ENCODE measurements around the gene KRT27.

The KRT27 gene

DNA sequence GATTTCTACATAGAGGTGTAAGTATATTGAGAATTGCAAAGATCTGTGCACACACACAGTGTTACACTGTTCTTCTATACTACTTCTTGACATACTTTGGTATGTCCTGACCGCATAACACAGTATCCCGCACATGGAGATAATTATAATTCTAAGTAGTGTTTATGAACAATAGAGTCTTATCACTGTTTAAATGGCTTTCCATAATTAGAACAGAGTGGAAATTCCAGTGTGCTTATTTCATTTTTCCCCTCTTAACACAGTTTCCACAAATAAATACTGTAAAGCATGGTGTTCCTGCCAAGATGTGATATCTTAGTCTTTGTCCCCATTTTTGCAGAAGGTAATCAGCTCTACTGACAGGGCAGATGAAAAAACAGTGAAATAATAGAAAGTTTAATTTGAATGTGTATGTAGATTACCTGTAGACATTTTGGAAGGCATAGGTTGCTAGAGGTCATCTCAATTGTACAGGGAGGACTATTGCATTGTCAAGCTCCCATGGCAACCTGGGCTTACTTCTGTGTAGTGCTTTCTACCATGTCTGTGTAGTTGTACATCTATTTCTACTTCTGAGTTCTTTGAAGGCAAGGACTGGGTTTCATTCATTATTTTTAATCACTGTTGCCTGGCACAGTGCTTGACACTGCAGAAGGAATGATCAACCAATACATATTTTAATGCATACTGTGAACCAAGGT is 27.5 kb upstream of the KRT27 start:
- no peak for DNase-seq

DNA sequence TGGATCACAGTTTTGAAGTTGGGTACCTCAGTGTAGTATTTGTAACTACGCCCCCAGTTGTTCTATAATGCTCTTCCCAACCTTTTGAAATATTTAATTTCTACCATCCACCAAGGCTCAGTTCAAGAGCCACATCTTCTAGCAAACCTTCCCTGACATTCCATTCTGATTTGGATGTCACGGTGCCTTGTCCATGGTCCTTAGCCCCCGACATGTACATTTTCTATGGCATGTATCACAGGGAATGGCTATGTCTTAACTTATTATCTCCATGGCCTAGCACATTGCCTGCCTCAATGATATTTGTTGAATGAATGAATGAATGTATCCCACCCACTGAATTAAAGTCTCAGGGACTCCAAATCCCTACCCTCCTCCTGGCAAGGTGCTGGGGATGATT is 23.8 kb upstream of the KRT27 start:
- DNase-seq: no peak

DNA sequence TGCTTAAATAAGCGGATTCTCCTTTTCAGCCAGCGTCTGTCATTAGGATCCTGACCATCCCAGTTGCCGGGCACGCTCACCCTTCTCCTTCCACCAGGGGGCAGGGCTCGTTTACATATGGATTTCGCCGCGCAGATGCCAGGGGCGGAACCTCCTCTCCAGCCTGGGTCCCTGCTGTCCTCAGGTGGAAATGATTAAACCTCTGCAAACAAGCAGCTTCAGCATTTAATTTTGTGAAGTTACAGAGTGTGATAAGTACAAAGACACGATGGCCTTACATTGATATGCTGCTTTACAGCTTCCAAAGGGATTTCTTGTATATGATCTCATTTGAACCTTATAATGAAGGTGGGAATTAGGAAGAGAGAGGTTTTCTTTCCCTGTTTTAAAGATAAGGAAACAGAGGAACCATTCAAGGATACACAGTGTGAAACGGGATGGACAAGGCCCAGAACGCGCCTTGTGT is 21.3 kb upstream of the KRT27 start:
- peak; percentile 84 to 86 for DNase-seq

DNA sequence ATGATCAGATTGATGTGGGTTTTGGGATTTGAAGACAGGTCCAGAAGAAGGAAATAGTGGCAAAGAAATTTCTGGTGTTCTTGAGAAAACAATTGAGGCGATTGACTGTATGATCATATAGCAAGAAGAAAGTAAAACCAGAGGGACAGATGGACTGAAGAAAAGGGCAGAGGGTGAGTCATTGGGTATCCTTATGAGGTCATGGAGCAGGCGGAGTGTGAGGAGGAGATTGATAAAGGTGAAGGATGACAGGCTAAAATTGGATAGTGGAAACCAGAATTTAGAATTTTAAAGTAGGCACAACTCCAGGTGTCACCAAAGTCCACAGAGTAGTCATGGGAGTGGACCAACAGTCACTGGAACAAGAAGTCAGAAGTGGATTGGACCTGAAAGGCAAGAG is 18.8 kb upstream of the KRT27 start:
- no peak for DNase-seq

DNA sequence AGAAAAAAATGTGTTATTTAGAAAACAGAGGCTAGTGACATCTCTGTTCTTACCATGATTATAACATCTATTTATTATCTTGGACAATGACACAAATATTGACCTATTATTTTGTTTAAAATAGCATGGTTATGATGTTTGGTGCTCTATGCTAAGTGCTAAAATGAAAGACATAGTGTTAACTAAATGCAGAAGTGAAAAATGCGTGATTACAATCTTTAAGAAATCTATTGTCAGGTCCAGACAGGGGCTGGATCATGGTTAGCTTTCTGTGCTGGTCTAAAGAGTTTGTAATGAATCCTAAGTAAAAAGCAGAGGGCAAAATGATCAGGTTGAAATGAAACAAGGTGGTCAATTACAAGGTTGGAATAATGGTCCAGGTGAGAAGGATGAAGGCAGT is 18.0 kb upstream of the KRT27 start:
- DNase-seq: no peak

DNA sequence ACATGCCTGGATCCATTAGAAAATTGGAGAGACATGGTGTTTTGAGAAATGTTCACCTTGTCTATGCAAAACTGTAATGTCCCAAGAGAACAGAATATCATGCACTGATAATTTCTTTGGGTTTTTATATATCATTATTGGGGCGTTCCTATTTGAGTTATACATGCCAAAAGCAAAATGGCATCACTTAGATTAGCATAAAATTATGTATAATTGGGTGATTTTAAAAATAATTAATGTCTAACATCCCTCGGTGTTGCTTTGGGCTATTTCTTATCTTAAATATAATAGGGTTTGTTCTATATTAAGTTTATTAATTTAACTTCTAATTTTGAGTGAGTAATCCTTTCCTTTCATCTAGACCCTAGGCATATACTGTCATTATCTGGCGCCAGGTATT is 17.5 kb upstream of the KRT27 start, which contains the start of gene KRT28:
KRT28 (minus strand) TSS at position 101 of the 400 bp plus-strand sequence; CDS start at position 35, 66 bp downstream.
- no peak for DNase-seq

DNA sequence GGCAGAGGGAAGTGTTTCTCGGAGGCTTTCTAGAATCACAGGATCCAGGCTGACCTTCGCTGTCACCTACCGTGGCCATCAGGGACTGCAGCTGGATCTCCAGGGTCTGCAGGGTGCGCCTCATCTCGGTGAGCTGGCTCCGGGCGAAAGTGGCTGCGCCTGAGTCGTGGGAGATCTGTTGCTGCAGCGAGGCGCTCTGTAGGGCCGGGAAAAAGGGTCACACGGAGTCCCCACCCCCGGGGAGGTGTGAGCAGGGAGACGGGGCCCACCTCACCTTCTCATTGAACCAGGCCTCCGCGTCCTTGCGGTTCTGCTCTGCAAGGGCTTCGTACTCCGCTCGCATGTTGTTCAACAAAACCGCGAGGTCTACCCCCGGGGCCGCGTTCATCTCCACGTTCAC is 14.5 kb upstream of the KRT27 start:
- DNase-seq: no peak

DNA sequence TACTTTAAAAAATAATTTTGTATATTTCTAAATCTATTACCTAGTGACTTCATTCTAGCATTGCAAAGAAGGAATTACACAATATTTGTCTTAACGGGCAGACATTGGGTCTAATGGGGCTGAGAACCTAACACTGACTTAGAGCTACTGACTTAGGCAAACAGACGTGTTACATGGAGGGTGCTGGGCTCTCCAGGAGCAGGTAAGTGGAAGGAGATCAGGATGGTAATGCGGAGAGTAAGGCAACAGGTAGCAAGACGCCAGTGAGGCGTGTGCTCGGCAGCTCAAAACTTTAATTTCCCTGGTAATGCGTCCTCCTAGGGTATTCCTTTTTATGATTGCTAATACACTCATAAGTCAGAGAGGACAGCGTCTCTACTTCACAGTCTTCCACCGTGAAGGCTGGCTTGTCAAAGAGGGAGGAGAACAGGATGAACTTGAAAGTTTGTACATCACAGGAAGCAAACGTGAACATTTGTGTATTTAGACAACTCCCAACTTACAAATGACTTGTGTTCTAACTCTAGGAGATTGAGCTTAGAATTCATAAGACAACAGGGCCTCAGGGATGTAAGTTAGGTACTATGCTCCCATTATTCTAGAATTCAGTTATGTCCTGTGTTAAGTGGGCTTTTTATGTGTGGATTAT is 12.8 kb upstream of the KRT27 start:
- DNase-seq: no peak

DNA sequence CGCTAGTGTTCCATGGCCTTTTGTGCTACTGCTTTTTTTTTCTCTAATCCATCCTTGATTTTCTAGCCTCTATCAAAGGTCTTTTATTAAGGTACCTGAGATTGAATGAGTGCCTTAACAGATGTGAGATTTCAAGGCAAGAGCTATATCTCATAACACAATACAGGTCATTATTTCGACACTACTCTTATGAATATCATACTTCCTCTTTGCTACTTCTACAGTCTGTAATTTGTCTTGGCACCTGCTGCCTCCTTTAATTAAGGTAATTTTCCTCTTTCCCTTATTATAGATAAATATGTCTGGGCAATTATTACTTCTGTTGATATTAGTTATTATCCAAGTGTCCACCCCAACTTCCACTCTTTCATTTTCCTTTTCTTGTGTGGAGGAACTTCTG is 12.1 kb upstream of the KRT27 start:
- DNase-seq: no peak

DNA sequence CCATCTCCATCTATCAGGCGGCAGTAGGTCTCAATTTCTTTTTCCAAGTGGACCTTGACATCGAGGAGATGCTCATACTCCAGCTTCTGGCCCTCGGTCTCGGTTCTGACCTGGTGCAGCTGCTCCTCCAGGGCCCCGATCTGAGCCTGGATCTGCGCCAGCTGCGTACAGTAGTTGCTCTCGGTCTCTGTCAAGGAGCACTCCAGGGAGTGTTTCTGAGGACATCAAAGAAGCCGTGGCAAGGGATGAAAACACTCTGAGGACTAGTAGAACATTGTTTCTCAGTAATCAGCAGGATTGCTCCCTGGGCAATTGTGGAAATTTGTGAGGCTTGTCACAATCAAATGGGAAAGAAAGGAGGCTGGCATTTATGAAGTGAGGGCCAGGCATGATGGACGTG is 11.5 kb upstream of the KRT27 start:
- no peak for DNase-seq

DNA sequence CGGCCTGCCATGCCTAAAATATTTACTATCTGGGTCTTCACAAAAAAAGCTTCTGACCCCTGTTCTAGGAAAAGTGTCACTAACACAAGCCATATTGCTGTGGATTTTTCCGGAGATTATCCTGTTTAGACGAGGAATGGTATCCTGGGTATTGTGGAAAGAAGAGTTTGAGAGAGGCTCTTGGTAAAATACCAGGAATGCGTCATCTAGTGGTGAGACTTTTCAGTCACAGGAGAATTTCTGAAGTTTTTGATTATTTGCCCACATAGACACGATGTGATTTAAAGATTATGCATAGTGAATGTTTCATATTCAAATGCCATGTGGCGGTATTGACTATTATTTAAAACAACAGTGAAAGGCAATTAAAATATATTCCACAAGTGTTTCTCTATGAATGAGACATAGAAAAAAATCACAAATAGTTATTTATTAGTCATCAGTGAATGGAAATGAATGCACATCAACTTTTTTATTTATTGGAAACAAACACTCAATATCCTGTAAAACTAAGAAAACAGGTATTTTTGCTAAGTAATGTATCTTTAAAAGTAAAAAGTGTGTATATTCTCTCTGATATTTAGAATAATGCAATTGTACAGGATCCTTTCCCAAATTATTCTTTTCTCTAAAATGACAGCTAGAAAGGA is 9.6 kb upstream of the KRT27 start:
- no peak for DNase-seq

DNA sequence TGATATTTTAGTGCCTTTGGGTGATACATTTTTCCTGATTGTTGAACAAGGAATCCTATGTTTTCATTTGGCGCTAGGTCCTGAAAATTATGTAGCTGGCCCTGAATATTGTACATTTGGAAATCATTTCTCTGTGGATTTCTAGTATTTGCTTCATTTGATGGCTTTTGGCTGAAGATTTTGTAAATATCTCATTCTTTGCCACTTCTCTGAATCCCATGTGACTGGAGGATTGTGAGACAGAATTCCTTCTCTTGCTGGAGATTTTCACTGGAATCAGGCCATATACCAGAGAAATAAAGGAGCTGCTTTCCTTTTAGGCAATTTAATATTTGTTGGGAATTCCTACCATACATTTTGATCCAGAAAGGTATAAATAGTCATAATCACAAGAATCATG is 8.8 kb upstream of the KRT27 start:
- DNase-seq: no peak

DNA sequence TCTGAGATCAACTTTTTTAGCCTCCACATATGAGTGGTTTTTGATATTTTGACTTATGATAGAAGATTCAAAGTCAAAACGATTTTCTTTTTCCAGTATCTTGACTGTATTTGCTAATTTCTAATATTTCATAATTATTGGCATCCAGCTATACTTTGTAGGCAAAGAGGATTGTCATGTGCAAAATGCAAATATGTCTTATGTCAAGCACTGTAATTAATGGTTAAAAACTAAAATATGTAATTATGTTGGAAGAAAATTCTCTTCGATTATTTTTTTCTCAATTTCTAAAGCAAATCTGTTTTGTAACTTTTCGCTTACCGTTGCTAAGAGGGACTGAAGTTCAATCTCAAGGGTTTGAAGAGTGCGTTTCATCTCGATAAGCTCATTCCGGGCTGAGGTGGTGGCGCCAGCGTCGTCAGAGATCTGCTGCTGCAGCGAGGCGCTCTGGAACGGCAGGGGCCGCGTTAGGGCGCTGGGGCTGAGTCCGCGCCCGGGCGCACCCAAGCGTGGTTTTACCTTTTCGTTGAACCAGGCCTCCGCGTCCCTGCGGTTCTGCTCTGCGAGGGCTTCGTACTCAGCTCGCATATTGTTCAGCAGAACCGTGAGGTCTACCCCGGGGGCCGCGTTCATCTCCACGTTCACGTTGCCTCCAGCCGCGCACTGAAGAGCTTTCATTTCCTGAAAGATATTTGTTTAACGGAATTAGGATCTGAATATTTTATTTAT is 3.0 kb downstream of the KRT27 start:
- peak in 1 of 2 experiments; percentile 43 for DNase-seq

DNA sequence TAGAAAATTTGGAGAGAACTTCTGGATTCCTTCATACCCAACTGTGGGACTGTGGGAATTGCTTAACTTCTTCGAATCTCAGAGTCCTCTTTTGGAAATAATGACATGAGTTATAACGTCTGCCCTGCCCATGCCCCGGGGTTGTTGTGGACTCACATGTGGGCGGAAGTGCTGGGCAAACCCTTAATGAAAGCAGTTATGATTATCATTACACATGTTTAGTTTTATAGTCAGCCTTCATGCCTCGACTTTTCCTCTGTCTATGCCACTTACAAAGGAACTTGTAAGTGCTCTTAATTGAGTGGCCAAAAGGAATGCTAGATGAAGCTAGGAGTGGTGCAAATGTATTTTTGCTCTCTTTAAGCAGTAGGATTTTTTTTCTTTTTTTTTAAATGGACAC is 3.9 kb downstream of the KRT27 start:
- no peak for DNase-seq

DNA sequence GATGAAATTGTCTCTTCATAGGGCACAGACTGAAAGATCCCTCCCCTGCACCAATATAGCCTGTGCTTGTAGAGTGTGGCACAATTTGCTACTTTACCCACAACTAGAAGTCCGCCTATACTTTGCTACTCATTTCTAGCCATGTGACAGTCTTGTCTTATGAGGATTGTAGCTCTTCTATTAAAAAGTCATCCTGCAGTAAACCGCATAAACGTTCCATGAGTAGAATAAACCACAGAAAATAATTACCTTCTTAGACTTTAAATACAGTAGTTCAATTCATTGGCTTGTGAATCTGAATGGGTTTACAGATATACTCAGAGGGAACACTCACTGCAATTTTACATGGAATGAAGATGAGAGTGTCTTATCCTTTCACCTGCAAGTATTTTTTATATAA is 4.4 kb downstream of the KRT27 start:
- no peak for DNase-seq

DNA sequence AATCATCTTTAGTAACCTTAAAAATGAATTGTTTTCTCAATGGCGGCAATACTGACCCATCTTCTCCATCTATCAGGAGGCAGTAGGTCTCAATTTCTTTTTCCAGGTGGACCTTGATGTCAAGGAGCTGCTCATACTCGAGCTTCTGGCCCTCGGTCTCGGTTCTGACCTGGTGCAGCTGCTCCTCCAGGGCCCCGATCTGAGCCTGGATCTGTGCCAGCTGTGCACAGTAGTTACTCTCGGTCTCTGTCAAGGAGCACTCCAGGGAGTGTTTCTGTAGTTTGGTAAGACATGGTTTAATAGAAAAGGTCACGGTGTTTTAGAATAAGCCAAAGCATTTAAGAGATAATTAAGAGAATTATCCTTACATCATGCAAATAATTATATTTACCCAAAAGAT is 4.9 kb downstream of the KRT27 start:
- no peak for DNase-seq

DNA sequence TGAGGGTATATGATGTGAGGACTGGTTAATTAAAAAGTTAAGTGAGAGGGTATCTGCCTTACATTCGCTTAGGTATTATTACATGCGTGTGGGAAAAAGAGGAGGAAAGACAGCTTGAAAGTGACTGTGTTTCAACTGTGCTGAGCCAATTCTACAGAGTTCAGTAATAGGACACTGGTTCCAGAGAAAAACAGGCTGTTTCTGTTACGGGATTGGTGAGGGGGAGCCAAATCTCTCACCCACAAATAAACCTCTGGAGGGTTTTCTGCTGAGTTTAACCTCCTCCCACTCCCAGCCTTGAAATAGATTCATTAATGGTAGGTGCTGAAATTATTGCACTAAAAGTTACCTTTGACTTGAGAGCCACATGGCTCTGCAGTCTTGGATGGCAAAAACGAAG is 6.4 kb downstream of the KRT27 start:
- no peak for DNase-seq

DNA sequence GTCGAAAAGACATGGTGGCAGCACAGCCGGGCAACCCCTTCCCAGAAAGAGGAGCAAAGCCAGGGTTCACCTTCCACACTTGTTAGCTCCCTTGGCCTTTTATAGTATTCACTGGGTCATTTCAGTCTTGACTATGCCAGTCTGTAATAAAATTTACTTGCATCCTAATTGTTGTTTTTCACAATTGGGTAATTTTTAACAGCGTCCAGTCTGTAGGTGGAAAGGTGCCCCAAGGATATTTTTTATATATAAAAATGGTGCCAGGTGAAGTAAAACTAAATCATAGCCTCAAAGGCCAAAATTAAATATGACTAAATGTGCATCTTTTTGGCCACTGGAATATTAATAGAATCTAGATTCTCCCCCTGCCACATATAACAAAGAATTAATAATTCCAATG is 10.2 kb downstream of the KRT27 start, which contains the start of gene KRT26:
KRT26 (minus strand) TSS at position 101 of the 400 bp plus-strand sequence; CDS start at position 13, 88 bp downstream.
- DNase-seq: no peak

DNA sequence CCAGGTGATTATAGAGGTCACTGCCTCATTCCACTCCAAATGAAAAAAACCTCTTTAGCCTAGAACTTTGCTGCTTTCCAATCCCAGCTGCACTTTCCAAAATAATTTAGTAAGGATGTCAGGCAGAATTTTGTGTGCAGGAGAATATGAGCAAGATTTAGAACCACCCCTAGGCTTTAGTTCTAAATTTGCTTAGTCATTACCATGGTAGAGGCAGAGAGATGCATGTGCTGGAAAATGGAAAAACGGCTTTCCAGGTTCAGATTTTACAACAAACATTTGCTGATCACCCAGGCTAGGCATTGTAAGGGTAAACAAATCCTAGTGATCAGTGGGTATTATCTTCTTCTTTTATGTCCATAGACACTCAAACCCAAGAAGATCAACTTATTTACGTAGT is 16.7 kb downstream of the KRT27 start:
- DNase-seq: no peak

DNA sequence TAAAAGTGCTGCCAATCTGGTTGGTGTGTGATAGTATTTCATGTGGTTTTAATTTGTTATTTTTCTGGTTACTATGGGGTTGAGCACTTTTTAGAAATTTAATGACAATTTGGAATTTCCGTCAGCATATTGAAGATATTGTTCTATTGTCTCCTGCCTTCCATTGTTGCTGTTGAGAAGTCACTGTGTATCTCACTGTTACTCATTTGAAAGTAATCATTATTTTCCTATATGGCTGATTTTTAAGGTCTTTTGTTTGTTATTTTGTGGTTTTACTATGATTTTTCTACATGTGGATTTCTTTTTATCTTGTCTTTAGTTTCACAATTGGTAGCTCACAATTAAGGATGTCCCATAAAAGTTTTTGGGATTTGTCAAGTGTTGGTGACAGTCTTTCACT is 18.6 kb downstream of the KRT27 start:
- DNase-seq: no peak

DNA sequence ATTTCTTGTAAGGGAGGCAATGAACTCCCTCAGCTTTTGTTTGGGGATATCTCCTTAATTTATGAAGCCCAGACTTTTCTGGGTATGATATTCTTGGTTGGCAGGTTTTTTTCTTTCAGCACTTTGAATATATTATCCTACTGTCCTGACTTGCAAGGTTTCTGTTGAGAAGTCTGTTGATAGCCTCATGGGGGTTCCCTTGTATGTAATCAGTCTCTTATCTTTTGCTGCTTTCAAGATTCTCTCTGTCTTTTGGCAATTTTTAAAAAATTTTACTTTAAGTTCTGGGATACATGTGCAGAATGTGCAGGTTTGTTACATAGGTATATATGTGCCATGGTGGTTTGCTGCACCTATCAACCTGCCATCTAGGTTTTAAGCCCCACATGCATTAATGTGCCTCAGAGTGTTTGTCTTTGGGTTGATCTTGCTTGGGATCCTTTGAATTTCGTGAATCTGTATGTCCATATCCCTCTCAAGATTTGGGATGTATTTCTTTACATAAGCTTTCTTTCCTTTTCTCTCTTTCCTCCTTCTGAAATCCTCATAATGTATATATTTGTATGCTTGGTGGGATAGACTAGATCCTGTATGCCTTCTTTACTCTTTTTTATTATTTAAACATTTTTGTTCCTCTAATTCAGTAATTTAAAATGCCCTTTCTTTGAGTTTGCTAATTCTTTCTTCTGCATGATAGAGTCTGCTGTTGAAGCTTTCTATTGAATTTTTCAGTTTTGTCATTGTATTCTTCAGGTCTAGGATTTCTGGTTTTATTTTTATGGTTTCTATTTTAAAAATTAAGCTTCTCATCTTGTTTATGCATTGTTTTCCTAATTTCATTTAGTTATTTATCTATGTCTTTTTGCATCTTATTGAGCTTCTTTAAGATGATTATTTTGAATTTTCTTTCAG is 22.0 kb downstream of the KRT27 start:
- no peak for DNase-seq

DNA sequence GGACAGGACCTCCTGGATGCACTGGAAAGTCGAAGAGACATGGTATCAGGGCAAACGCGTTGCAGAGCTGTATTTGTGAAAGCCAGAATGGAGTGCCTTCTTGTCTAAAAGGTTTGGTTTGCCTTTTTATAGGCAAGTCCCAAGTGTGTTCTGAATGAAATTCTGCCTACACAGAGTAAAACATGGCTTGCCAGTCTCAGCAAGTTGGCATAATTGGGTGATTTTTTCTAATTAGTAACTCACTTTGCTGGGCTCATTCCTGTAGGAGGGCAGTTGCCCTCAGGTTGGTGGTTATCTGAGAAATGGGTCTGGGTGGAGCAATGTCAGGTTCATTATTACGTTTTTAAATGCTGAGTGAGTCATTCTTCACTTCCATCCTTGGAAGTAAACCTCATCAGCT is 27.1 kb downstream of the KRT27 start, which contains the start of gene KRT25:
KRT25 (minus strand) TSS at position 101 of the 400 bp plus-strand sequence; CDS start at position 41, 60 bp downstream.
- DNase-seq: no peak
